ENCODE data around the gene HS2ST1.

The HS2ST1 gene

DNA sequence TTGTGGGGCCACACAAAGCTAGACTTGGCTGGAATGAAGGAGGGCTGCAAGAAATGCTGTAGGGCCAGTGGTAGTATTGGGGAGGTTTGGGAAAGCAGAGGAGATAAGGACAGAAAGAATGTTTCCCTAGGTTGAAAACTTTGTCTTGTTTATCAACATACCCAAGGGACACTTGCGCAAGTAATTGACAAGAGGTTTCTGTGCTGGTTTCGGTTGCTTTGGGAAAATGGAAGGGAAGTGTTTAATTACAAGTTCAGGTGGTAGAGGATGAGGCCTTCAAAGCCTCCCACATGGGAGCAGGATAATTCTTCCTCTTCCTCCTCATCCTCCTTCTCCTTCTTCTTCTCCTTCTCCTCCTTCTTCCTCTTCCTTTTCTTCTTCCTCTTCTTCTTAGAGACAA is 232.1 kb downstream of the HS2ST1 start:
- no peak for TF ChIP-seq POLR2A (IDR thresholded peaks at IDR 0.05; ENCODE audit: extremely low read depth, insufficient read length)
- TF ChIP-seq, protein P1, sequence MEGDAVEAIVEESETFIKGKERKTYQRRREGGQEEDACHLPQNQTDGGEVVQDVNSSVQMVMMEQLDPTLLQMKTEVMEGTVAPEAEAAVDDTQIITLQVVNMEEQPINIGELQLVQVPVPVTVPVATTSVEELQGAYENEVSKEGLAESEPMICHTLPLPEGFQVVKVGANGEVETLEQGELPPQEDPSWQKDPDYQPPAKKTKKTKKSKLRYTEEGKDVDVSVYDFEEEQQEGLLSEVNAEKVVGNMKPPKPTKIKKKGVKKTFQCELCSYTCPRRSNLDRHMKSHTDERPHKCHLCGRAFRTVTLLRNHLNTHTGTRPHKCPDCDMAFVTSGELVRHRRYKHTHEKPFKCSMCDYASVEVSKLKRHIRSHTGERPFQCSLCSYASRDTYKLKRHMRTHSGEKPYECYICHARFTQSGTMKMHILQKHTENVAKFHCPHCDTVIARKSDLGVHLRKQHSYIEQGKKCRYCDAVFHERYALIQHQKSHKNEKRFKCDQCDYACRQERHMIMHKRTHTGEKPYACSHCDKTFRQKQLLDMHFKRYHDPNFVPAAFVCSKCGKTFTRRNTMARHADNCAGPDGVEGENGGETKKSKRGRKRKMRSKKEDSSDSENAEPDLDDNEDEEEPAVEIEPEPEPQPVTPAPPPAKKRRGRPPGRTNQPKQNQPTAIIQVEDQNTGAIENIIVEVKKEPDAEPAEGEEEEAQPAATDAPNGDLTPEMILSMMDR (IDR thresholded peaks at IDR 0.05; ENCODE audit: low read depth, low read length) = no peak
- TF ChIP-seq, protein P2, sequence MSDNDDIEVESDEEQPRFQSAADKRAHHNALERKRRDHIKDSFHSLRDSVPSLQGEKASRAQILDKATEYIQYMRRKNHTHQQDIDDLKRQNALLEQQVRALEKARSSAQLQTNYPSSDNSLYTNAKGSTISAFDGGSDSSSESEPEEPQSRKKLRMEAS (IDR thresholded peaks at IDR 0.05; ENCODE audit: low read depth, low read length) = no peak
- no peak for TF ChIP-seq MYC (IDR thresholded peaks at IDR 0.05; ENCODE audit: low read depth, low read length)
- H3K4me3 ChIP-seq (ENCODE audit: low read depth, low read length) = no peak overlapping the region
- peak; percentile 34 for DNase-seq (ENCODE audit: low read depth)

DNA sequence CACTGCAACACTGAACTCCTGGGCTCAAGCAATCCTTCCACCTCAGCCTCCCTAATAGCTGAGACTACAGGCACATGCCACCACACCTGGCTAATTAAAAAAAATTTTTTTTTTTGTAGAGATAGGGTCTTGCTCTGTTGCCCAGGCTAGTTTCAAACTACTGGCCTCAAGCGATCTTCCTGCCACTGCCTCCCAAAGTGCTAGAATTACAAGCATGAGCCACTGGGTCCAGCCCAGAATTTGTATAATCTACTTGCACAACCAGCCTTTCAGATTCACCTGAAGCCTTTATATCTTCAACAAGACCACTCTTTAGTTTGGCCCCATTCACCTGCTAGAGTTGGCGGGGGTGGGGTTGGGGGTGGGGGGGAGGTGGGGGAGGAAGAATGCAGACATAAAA is 232.6 kb downstream of the HS2ST1 start:
- H3K4me3 ChIP-seq (ENCODE audit: low read depth, low read length) = no peak overlapping the region
- TF ChIP-seq, protein P1 (IDR thresholded peaks at IDR 0.05; ENCODE audit: low read depth, low read length) = no peak
- TF ChIP-seq POLR2A (IDR thresholded peaks at IDR 0.05; ENCODE audit: extremely low read depth, insufficient read length) = no peak
- TF ChIP-seq, protein P2 (IDR thresholded peaks at IDR 0.05; ENCODE audit: low read depth, low read length) = no peak
- no peak for TF ChIP-seq MYC (IDR thresholded peaks at IDR 0.05; ENCODE audit: low read depth, low read length)
- DNase-seq (ENCODE audit: low read depth) = no peak

DNA sequence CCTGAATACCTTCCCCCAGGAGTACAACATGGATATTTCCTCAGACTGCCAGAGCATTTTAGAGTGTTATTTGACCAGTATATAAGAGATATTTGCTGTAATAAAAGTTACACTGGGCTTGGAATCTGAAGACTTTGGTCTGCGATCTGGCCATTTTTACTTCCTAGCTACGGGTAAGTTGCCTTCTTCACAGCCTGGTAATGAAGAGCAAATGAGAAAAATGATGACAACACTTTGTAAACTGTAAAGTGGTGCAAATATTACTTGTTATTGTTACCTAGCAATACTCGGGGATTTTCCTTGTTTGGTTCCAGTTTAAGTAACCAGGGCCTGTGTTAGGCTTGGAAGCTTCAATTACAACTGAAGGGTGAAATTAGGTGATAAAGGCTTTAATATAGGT is 233.4 kb downstream of the HS2ST1 start:
- no peak for TF ChIP-seq MYC (IDR thresholded peaks at IDR 0.05; ENCODE audit: low read depth, low read length)
- no peak for TF ChIP-seq POLR2A (IDR thresholded peaks at IDR 0.05; ENCODE audit: extremely low read depth, insufficient read length)
- TF ChIP-seq, protein P2 (IDR thresholded peaks at IDR 0.05; ENCODE audit: low read depth, low read length) = no peak
- TF ChIP-seq, protein P1 (IDR thresholded peaks at IDR 0.05; ENCODE audit: low read depth, low read length) = no peak
- H3K4me3 ChIP-seq (ENCODE audit: low read depth, low read length) = no peak overlapping the region
- no peak for DNase-seq (ENCODE audit: low read depth)

DNA sequence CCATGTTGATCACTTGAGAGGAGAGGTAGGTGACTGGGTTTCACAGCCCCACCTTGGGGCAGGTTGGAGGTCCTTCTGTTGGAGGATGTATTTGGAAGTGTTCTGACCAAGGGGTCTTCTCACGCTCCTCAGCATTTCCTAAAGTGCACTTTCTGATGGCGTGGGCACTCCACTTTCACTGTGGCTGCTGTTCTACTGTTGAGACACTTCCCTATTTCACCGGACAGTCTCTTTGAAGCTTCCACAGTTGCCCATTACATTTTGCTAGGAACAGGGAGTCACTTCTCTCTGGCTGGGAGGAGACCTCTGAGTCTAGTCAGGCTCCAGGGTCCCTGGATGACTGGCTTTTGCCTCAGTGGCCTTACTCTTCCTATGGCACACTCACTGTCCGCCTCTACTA is 234.2 kb downstream of the HS2ST1 start:
- TF ChIP-seq, protein P2 (IDR thresholded peaks at IDR 0.05; ENCODE audit: low read depth, low read length) = no peak
- TF ChIP-seq, protein P1 (IDR thresholded peaks at IDR 0.05; ENCODE audit: low read depth, low read length) = no peak
- no peak for TF ChIP-seq MYC (IDR thresholded peaks at IDR 0.05; ENCODE audit: low read depth, low read length)
- no peak for TF ChIP-seq POLR2A (IDR thresholded peaks at IDR 0.05; ENCODE audit: extremely low read depth, insufficient read length)
- DNase-seq (ENCODE audit: low read depth) = peak; percentile 31
- H3K4me3 ChIP-seq (ENCODE audit: low read depth, low read length) = no peak overlapping the region

DNA sequence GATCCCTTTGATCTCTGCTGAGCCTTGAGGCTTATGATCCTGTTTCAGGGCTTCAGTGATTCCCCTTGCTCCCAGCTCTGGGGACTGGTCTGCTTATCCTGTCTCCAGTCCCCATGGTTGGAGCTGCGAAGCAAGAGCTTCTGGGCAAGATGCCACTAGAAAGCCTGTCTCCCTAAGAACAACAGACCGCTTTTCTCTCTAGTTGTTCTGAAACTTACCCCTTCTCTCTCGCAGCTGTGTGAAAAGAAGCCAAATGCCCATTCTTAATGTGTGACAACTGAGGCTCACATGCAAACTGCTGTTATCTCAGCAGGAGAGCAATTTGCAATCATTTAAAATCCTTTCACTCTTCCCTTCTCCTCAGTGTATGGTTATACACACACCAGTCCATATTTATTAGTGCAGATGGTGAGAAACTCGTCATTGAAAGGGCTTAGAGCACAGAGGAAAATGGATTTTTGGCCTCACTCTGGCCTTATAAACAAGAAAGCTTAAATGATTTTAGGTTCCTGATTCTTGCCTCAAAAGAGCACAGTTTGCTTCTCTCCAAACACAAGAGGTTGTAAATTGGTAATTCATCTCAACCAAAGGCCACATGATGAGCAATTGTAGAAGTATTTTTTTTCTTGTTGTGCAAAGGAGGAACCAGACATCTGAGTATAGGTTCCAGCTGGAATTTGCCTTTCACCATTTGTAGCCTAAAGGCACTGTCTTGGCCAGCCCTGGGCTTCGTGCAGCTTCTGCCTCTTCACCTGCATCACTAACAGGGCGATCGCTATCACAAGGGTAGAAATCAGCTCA is 235.0 kb downstream of the HS2ST1 start:
- no peak overlapping the region for H3K4me3 ChIP-seq (ENCODE audit: low read depth, low read length)
- DNase-seq (ENCODE audit: low read depth) = peak; percentile 31
- TF ChIP-seq MYC (IDR thresholded peaks at IDR 0.05; ENCODE audit: low read depth, low read length) = no peak
- TF ChIP-seq, protein P2 (IDR thresholded peaks at IDR 0.05; ENCODE audit: low read depth, low read length) = no peak
- TF ChIP-seq POLR2A (IDR thresholded peaks at IDR 0.05; ENCODE audit: extremely low read depth, insufficient read length) = no peak
- TF ChIP-seq, protein P1 (IDR thresholded peaks at IDR 0.05; ENCODE audit: low read depth, low read length) = no peak

Data from NB4 (cell line).